ENCODE data around the gene PICALM. TPM values are rescaled to one million over a fixed set of nuclear protein-coding genes. Genes with fewer than 3 reads are reported as not detected.

The PICALM gene
- total and polyA plus RNA-seq, 8 donors, result 35.1 to 687 (median 150) TPM

DNA sequence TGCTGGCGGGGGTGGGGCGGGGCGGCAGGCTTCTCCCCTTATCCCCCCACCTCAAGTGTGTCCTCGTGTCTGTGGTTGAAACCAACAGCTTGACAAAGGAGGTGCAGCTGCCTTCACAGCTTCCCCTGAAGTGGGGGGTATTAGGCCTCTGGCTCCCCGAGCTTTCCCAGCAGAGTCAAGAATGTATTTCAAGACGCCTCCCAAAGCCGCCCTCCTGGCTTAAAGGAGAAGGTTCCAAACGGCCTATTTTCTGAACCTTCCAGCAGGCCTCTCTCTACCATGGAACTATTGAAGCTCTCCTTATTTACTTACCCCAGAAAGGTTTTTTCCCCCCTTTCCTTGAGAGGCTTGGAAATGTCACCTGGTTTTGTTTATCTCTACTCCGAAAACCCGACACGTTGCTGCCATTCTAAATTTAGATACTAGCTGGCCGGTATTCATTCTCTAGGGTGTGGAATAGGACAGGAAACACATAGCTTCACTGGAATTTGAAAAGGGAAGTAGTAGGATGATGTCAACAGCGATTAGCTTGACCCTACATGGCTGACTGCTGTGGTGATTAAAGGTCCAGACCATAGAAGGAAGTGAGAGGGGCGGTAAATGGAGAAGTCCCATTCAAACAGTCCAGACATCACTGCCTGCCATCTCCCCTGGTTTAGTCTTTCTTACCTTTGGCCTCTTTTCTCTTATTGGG, 671 bp upstream of the PICALM start:
- Histone ChIP-seq H3K36me3 (no peaks in the 10 kb centered on the region), H3K9me3 (no peaks in the 10 kb centered on the region), H3K4me3 (peak overlapping the region; percentile 65 to 97 (median 91)), H3K27ac (peak overlapping the region; percentile 90 to 99 (median 98)), H3K27me3 (no peaks in the 10 kb centered on the region), H3K4me1 (peaks cover 17 to 32% (median 30%) of the 10 kb centered on the region in 4 donors)
- WGBS, 5 donors, result 3 to 8% (median 4%) methylated on average over 11 to 14 of the region's 14 CpGs
- peak in 1 of 2 donors; percentile 90 for DNase-seq
- intact Hi-C loops (cut with DNase I; ENCODE audit: low total_unique reads), result no loop called here
- TF ChIP-seq EP300 (IDR thresholded peaks at IDR 0.05) (peak; percentile 40), CTCF (IDR thresholded peaks at IDR 0.05) (no peak), POLR2A (IDR thresholded peaks at IDR 0.05) (no peak), POLR2AphosphoS5 (IDR thresholded peaks at IDR 0.05) (peak; percentile 64 to 80 (median 75))

DNA sequence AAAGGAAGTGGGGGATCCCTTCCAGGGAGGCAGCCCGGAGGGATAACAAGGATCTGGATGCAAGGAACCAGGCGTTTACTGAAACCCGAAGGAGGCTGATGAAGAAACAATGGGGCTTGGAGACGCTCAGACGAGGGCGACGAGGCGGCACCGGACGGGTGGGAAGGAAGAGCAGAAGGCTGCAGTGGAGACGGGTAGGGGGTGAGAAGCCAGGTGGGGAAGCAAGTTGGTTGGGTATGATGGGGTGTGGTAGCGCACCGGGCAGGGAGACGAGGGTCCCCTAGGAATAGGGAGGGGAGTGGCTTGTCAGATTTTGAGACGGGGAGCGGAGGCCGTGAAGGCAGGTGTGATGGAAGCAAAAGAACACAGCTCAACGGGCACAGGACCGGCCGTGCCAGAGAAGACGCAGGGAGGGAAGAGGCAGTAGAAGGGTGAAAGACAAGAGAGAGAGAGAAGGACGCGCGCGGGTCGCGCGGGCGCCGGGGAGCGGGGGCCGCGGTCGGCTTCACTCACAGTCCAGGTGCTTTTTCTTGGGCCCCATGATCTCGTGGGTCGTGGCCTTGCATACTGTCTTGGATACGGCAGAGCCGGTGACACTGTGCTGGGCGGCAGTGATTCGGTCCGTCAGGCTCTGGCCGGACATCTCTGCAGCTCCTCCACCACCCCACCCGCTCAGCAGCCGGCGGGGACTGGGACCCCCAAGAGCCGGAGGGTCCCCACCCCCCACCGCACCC, 579 bp downstream of the PICALM start:
- H3K36me3 ChIP-seq, result no peaks in the 10 kb centered on the region
- intact Hi-C loops (cut with DNase I; ENCODE audit: low total_unique reads), result no loop called here
- 0 to 1% (median 0%) methylated on average over 41 to 47 of the region's 47 CpGs for WGBS, 5 donors
- TF ChIP-seq CTCF (IDR thresholded peaks at IDR 0.05) (no peak), EP300 (IDR thresholded peaks at IDR 0.05) (no peak), POLR2AphosphoS5 (IDR thresholded peaks at IDR 0.05) (no peak)
- peak overlapping the region; percentile 65 to 97 (median 91) for H3K4me3 ChIP-seq
- DNase-seq, result peak; percentile 32 to 75
- H3K27me3 ChIP-seq, result no peaks in the 10 kb centered on the region
- H3K4me1 ChIP-seq, result peaks cover 23 to 44% (median 41%) of the 10 kb centered on the region in 4 donors
- no peaks in the 10 kb centered on the region for H3K9me3 ChIP-seq
- peak overlapping the region; percentile 96 to 99 (median 98) for H3K27ac ChIP-seq

DNA sequence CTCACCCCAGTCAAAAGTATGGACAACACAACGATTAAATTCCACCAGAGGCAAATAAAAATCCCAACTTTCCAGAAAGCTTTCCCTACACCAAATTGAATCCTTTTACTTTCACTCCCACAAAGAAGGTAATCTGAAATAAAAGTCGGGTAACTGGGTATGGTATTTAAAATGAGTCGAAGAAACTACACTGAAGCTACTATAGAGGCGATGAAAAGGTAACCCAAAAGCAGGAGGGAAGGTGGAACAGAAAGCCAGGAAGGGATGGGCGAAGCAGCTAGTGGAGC, 1.1 kb downstream of the PICALM start:
- 0% methylated on average over 5 of the region's 5 CpGs for WGBS, 5 donors
- no peaks in the 10 kb centered on the region for H3K9me3 ChIP-seq

DNA sequence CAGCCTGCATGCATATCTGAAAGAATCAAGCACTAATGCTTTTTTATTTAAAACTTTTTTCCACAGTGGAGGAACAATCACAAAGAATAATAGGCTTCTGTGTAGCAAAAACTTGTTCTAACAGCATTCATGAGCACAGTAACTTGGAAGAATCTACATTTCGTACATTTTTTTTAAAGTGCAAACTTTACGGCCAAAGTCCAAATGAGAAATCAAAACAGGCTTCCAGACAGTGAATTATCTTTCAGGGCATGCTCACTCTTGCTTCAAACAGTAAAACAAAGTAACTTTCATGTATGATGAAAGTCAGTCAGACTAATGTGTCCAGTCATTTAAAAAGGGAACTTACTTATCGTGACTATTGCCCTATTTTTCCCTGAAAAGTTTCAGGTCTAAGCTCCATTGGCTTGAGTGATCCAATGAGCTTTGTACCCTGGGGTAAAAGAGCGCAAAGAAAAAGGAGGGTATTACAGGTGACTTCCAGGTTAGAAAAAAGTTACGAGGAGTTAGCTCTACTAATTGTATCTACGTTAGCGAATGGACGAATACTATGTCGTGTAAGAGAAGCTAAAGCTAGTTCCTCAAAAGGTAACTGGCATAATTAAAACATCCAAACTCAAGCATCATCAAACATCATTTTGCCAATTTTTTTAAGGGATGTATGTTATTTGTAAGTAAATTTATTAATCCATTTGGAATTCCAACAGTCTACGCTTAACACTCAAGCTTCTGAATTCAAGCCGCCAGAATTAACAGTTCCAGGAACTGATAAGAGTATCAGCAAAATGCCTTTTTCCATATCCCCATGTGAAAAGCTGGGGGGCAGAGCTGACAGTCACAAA, 1.7 kb downstream of the PICALM start:
- TF ChIP-seq POLR2AphosphoS5 (IDR thresholded peaks at IDR 0.05) (peak in 1 of 3 donors; percentile 21), EP300 (IDR thresholded peaks at IDR 0.05) (no peak)
- Histone ChIP-seq H3K9me3 (no peaks in the 10 kb centered on the region), H3K27ac (peak overlapping the region; percentile 16 to 99 (median 98)), H3K27me3 (no peaks in the 10 kb centered on the region), H3K4me1 (peaks cover 29 to 55% (median 49%) of the 10 kb centered on the region in 4 donors), H3K4me3 (peak overlapping the region; percentile 65 to 97 (median 91)), H3K36me3 (no peaks in the 10 kb centered on the region)
- WGBS, 5 donors, result 0 to 1% (median 0%) methylated on average over 11 of the region's 11 CpGs
- DNase-seq, result peak in 1 of 2 donors; percentile 61
- intact Hi-C loops (cut with DNase I; ENCODE audit: low total_unique reads), result no loop called here

More for the DNA sequence above, 1.1 kb downstream of the PICALM start:
- Histone ChIP-seq H3K27me3 (no peaks in the 10 kb centered on the region), H3K27ac (peak overlapping the region; percentile 96 to 99 (median 98)), H3K4me1 (peaks cover 27 to 50% (median 46%) of the 10 kb centered on the region in 4 donors), H3K4me3 (peak overlapping the region; percentile 65 to 97 (median 91)), H3K36me3 (no peaks in the 10 kb centered on the region)
- no peak for TF ChIP-seq POLR2A (IDR thresholded peaks at IDR 0.05)
- TF ChIP-seq POLR2AphosphoS5 (IDR thresholded peaks at IDR 0.05), result no peak
- no peak for DNase-seq
- intact Hi-C loops (cut with DNase I; ENCODE audit: low total_unique reads), result no loop called here

GRCh38 chr11:86066657-86067008, 2.3 kb downstream of the PICALM start:
- no peak for DNase-seq
- Histone ChIP-seq H3K4me1 (peaks cover 35 to 61% (median 53%) of the 10 kb centered on the region in 4 donors), H3K27ac (peak overlapping the region in 4 of 5 donors; percentile 96 to 99 (median 98)), H3K27me3 (no peaks in the 10 kb centered on the region), H3K36me3 (no peaks in the 10 kb centered on the region), H3K9me3 (no peaks in the 10 kb centered on the region), H3K4me3 (peak overlapping the region; percentile 65 to 97 (median 91))
- 0 to 1% (median 0%) methylated on average over 5 of the region's 5 CpGs for WGBS, 5 donors
- intact Hi-C loops (cut with DNase I; ENCODE audit: low total_unique reads), result no loop called here
- no peak for TF ChIP-seq EP300 (IDR thresholded peaks at IDR 0.05)
- TF ChIP-seq POLR2AphosphoS5 (IDR thresholded peaks at IDR 0.05), result no peak
